Osteoblast (primary cell): ENCODE measurements around the gene CINP. TPM values are rescaled to one million over a fixed set of nuclear protein-coding genes. Genes with fewer than 3 reads are reported as not detected.

ENCODE experiments used
- DNase-seq: peaks from one replicate; pipeline ENCODE4 v3.0.0; 2011; ENCODE audit warnings: low spot score, mixed read lengths; ENCODE audit not compliant: insufficient read length; ENCODE audit errors: missing footprints
- H2AFZ ChIP-seq: 2 replicates; pipeline ENCODE4 v1.6.0; 2011; ENCODE audit warnings: mild to moderate bottlenecking, low read length
- H3K27ac ChIP-seq: 2 replicates; pipeline ENCODE4 v1.5.1; 2011; ENCODE audit warnings: mild to moderate bottlenecking, low read depth, low read length, moderate library complexity
- H3K27me3 ChIP-seq: 2 replicates; pipeline ENCODE4 v1.6.0; 2012; ENCODE audit warnings: mild to moderate bottlenecking, control low read depth, inconsistent platforms, low read length, moderate library complexity; ENCODE audit not compliant: insufficient read depth
- H3K36me3 ChIP-seq: 2 replicates; pipeline ENCODE4 v1.5.1; 2011; ENCODE audit warnings: mild to moderate bottlenecking, low read length, control low read depth, moderate library complexity; ENCODE audit not compliant: insufficient read depth
- H3K4me1 ChIP-seq: 2 replicates; pipeline ENCODE4 v1.5.1; 2011; ENCODE audit warnings: mild to moderate bottlenecking, low read length, control low read depth, moderate library complexity; ENCODE audit not compliant: insufficient read depth
- H3K4me2 ChIP-seq: 2 replicates; pipeline ENCODE4 v1.6.0; 2011; ENCODE audit warnings: mild to moderate bottlenecking, low read length; ENCODE audit not compliant: insufficient read depth
- H3K4me3 ChIP-seq: fragments of 200-600 bp; sonication (generic); 3 replicates; pipeline ENCODE4 v1.5.1; 2012; ENCODE audit warnings: mild to moderate bottlenecking, low read length, inconsistent platforms; ENCODE audit not compliant: insufficient read depth
- H3K79me2 ChIP-seq: 2 replicates; pipeline ENCODE4 v1.6.0; 2012; ENCODE audit warnings: mild to moderate bottlenecking, low read length, control low read depth, inconsistent platforms; ENCODE audit not compliant: insufficient read depth
- H3K9me3 ChIP-seq: 2 replicates; pipeline ENCODE4 v1.5.1; 2011; ENCODE audit warnings: low read depth, low read length, control low read depth
- H4K20me1 ChIP-seq: 2 replicates; pipeline ENCODE4 v1.6.0; 2012; ENCODE audit warnings: mild to moderate bottlenecking, low read length, control low read depth; ENCODE audit not compliant: insufficient read depth
- CTCF ChIP-seq: IDR thresholded peaks from 2 replicates; pipeline ENCODE4 v1.5.1; 2011; ENCODE audit warnings: mild to moderate bottlenecking, low read depth, low read length, moderate library complexity; ENCODE audit errors: extremely low read depth
- total RNA-seq: library from RNA; depleted of rRNA; stranded (reverse); fragments of >200 nt; gene quantifications from 2 replicates; pipeline ENCODE4 v1.2.3, GENCODE V29; 2012

The CINP gene
- total RNA-seq, 1 donor: 49.2 TPM

- Histone ChIP-seq H3K36me3 (peaks cover 60% of the 10 kb centered on the region), H3K4me2 (no peak overlapping the region)
- no peak for TF ChIP-seq CTCF
Measured at GRCh38 chr14:102344485-102344884, 18.2 kb downstream of the CINP start.

GRCh38 chr14:102344084-102344483 is 18.6 kb downstream of the CINP start:
- Histone ChIP-seq H4K20me1 (no peaks in the 10 kb centered on the region), H3K27ac (no peak overlapping the region), H2AFZ (no peak overlapping the region), H3K36me3 (peaks cover 57% of the 10 kb centered on the region), H3K4me3 (no peak overlapping the region), H3K79me2 (no peaks in the 10 kb centered on the region), H3K9me3 (no peaks in the 10 kb centered on the region), H3K4me2 (no peak overlapping the region), H3K27me3 (no peaks in the 10 kb centered on the region), H3K4me1 (no peaks in the 10 kb centered on the region)
- TF ChIP-seq CTCF: no peak
- DNase-seq: no peak

More at GRCh38 chr14:102344485-102344884, 18.2 kb downstream of the CINP start:
- Histone ChIP-seq H3K27me3 (no peaks in the 10 kb centered on the region), H3K27ac (no peak overlapping the region), H3K4me1 (no peaks in the 10 kb centered on the region), H3K79me2 (no peaks in the 10 kb centered on the region), H4K20me1 (no peaks in the 10 kb centered on the region), H2AFZ (no peak overlapping the region), H3K4me3 (no peak overlapping the region), H3K9me3 (no peaks in the 10 kb centered on the region)
- no peak for DNase-seq

- no peak for TF ChIP-seq CTCF
- H3K4me2 ChIP-seq: no peak overlapping the region
- no peaks in the 10 kb centered on the region for H3K4me1 ChIP-seq
- H2AFZ ChIP-seq: no peak overlapping the region
- DNase-seq: no peak
- H3K27me3 ChIP-seq: no peaks in the 10 kb centered on the region
- no peak overlapping the region for H3K4me3 ChIP-seq
- no peak overlapping the region for H3K27ac ChIP-seq
- no peaks in the 10 kb centered on the region for H4K20me1 ChIP-seq
- H3K9me3 ChIP-seq: no peaks in the 10 kb centered on the region
- H3K79me2 ChIP-seq: no peaks in the 10 kb centered on the region
- peaks cover 54% of the 10 kb centered on the region for H3K36me3 ChIP-seq
Measured at GRCh38 chr14:102342238-102342637, 20.5 kb downstream of the CINP start.

GRCh38 chr14:102341566-102341965 is 21.1 kb downstream of the CINP start:
- Histone ChIP-seq H3K36me3 (peaks cover 53% of the 10 kb centered on the region), H3K27ac (no peak overlapping the region), H3K79me2 (no peaks in the 10 kb centered on the region), H3K4me2 (no peak overlapping the region), H3K4me1 (no peaks in the 10 kb centered on the region), H2AFZ (no peak overlapping the region), H3K27me3 (no peaks in the 10 kb centered on the region), H4K20me1 (no peaks in the 10 kb centered on the region), H3K9me3 (no peaks in the 10 kb centered on the region), H3K4me3 (no peak overlapping the region)
- no peak for TF ChIP-seq CTCF
- no peak for DNase-seq
